ENCODE measurements around the gene DTX1. TPM values are rescaled to one million over a fixed set of nuclear protein-coding genes. Genes with fewer than 3 reads are reported as not detected.

DTX1 gene
- polyA plus RNA-seq, 1 experiment = 0.05 TPM

- DNase-seq (ENCODE audit: low read depth, low spot score) = no peak
- ChIA-PET CTCF (interaction anchor here (0.6 to 1.0 kb wide), 2 partner anchors 143 to 608 kb away, joined by 3 read pairs; no protein-coding TSS in a partner anchor), POLR2A (no interaction called here)
- Histone ChIP-seq H3K9me3 (ENCODE audit: control insufficient read depth, insufficient read depth, low read length) (no peaks in the 10 kb centered on the region), H3K4me3 (ENCODE audit: low read depth, low read length) (no peak within 1 kb of the TSS), H3K27ac (ENCODE audit: low read depth, low read length) (no peak within 1 kb of the TSS), H3K27me3 (ENCODE audit: control insufficient read depth, insufficient read depth, low read length) (peaks cover 5% of the 10 kb centered on the region)
- TF ChIP-seq CTCF (IDR thresholded peaks at IDR 0.05; ENCODE audit: low read depth, low read length) = no peak
Measured at GRCh38 chr12:113135178-113136127, 78.9 kb downstream of the DTX1 start, which contains the start of gene RASAL1. Gene RASAL1, minus strand, starts transcription at chr12:113135761. Its CDS starts 299 bp downstream, at chr12:113135462.

GRCh38 chr12:113136128-113136989 lies 79.8 kb downstream of the DTX1 start:
- CTCF ChIA-PET = interaction anchor here (1.0 kb wide), 1 partner anchor 143 kb away, joined by 3 read pairs; no protein-coding TSS in a partner anchor
- POLR2A ChIA-PET = no interaction called here
- H3K27me3 ChIP-seq (ENCODE audit: control insufficient read depth, insufficient read depth, low read length) = peaks cover 5% of the 10 kb centered on the region
- no peak for DNase-seq (ENCODE audit: low read depth, low spot score)
- no peak for TF ChIP-seq CTCF (IDR thresholded peaks at IDR 0.05; ENCODE audit: low read depth, low read length)
- H3K9me3 ChIP-seq (ENCODE audit: control insufficient read depth, insufficient read depth, low read length) = no peaks in the 10 kb centered on the region
- H3K27ac ChIP-seq (ENCODE audit: low read depth, low read length) = no peak overlapping the region
- no peak overlapping the region for H3K4me3 ChIP-seq (ENCODE audit: low read depth, low read length)

- ChIA-PET POLR2A (interaction anchor here (0.6 kb wide), 1 partner anchor 49 kb away, joined by 3 read pairs; the partner anchor contains the start of gene RITA1), CTCF (interaction anchor here (0.6 to 0.7 kb wide), 2 partner anchors 39 to 689 kb away, joined by 4 to 5 read pairs; no protein-coding TSS in a partner anchor)
- H3K4me3 ChIP-seq (ENCODE audit: low read depth, low read length) = no peak overlapping the region
- H3K9me3 ChIP-seq (ENCODE audit: control insufficient read depth, insufficient read depth, low read length) = no peaks in the 10 kb centered on the region
- no peak for DNase-seq (ENCODE audit: low read depth, low spot score)
- H3K27ac ChIP-seq (ENCODE audit: low read depth, low read length) = no peak overlapping the region
- TF ChIP-seq CTCF (IDR thresholded peaks at IDR 0.05; ENCODE audit: low read depth, low read length) = no peak
- H3K27me3 ChIP-seq (ENCODE audit: control insufficient read depth, insufficient read depth, low read length) = peaks cover 6% of the 10 kb centered on the region
Measured at GRCh38 chr12:113136990-113137511, 80.5 kb downstream of the DTX1 start.

GRCh38 chr12:113137861-113138783 lies 81.6 kb downstream of the DTX1 start:
- no peak for DNase-seq (ENCODE audit: low read depth, low spot score)
- CTCF ChIA-PET = interaction anchor here (0.6 to 1.4 kb wide), 3 partner anchors 40 to 690 kb away, joined by 3 to 5 read pairs (median 4); no protein-coding TSS in a partner anchor
- H3K27me3 ChIP-seq (ENCODE audit: control insufficient read depth, insufficient read depth, low read length) = peaks cover 9% of the 10 kb centered on the region
- no peak for TF ChIP-seq CTCF (IDR thresholded peaks at IDR 0.05; ENCODE audit: low read depth, low read length)
- no peaks in the 10 kb centered on the region for H3K9me3 ChIP-seq (ENCODE audit: control insufficient read depth, insufficient read depth, low read length)
- H3K4me3 ChIP-seq (ENCODE audit: low read depth, low read length) = no peak overlapping the region
- POLR2A ChIA-PET = interaction anchor here (0.6 kb wide), 1 partner anchor 47 kb away, joined by 3 read pairs; the partner anchor contains the start of gene RITA1
- no peak overlapping the region for H3K27ac ChIP-seq (ENCODE audit: low read depth, low read length)
